ENCODE results near the gene AGAP1.
A peak's percentile ranks its signal among the peaks of the same experiment; 100 is the strongest.

DNA sequence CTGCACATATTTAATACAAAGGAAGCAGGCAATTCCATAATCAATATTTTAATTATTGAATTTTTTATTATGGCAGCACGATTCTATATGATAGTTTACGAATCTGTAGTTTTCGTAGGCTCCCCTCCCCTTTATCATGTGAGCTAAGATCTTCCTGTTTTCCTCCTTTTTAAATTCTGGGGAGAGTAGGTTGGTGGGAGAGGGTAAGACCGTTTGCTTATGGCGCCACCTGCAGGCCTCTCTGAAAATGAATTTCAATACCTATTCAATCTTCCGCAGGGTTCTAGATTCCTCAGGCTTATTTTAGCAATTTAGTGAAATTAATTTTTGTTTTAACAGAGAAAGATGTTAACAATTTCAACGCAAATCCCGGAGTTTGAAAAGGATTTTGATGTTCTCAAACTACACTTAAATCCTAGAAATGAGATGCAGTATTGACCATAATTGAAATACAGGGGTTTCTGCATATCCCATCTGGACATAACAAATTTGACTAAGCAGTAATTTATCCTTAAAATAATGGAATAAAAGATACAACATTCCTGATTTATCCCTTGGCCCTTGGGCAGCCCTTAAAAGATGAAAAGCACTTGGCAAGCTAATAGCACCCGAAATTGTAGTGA is 687.1 kb downstream of the AGAP1 start:
- no peak for TF ChIP-seq EZH2 (IDR thresholded peaks at IDR 0.05; ENCODE audit: insufficient read depth, low read length)
- TF ChIP-seq, protein P1, sequence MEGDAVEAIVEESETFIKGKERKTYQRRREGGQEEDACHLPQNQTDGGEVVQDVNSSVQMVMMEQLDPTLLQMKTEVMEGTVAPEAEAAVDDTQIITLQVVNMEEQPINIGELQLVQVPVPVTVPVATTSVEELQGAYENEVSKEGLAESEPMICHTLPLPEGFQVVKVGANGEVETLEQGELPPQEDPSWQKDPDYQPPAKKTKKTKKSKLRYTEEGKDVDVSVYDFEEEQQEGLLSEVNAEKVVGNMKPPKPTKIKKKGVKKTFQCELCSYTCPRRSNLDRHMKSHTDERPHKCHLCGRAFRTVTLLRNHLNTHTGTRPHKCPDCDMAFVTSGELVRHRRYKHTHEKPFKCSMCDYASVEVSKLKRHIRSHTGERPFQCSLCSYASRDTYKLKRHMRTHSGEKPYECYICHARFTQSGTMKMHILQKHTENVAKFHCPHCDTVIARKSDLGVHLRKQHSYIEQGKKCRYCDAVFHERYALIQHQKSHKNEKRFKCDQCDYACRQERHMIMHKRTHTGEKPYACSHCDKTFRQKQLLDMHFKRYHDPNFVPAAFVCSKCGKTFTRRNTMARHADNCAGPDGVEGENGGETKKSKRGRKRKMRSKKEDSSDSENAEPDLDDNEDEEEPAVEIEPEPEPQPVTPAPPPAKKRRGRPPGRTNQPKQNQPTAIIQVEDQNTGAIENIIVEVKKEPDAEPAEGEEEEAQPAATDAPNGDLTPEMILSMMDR (IDR thresholded peaks at IDR 0.05; ENCODE audit: insufficient read depth, low read depth, low read length) = peak; percentile 76
